ENCODE results near the gene DGCR2.

DGCR2 gene

DNA sequence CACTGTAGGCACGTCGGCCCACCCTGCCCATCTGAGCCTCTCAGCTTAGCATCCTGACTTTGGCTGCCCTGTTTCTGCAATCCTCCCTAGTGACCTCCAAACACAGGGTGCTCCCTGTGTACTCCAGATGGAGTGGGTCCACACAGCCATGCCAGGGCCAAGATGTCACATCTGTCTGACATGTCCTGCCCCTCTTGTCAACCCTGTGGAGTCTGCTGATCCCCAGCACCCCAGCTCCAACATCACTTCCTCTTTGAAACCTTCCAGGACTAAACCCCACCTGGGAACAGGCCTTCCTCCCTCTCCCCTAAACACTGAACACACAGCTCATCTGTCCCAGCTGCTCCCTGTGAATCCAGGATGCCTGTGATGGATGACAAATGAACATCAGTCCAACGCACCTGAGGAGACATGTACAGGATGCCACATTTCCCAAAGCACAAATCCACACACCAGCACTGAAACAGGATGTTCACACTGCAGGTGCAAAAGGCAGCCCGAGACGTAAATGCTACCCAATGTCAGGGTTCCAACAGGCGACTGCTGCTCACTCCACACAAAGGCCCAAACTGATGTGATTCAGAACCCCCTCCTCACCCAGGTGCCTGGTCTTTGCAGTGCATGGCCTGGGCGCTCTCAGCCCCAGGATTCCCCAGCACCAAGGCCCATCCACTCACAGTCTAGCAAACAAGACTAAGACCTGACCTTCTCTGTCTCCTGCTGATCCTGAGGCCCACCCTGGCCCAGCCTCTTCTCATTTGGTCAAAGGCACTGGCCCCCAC is 6.9 kb upstream of the DGCR2 start:
- peak overlapping the region; percentile 54 for H3K27ac ChIP-seq
- no peak for DNase-seq (ENCODE audit: low read depth, low spot score)

DNA sequence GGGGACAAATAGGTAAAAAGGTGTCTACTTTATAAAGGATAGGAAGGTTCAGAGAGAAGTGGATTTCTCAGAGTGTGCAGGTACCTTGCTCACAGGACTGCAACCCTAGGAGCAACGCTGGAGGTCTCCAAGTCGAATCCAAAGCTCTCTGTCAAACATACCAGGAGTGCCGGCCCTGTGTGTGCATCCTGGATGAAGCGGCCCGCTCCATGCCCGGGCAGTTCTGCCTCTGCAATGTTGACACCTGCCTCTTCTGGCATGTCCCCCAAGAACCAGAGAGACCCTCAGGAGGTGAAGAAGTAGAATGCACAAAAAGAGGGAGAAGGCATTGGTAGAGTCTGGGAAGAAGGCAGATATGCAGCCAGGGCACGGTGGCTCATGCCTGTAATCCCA is 5.8 kb upstream of the DGCR2 start:
- no peak for DNase-seq (ENCODE audit: low read depth, low spot score)
- no peak overlapping the region for H3K27ac ChIP-seq

DNA sequence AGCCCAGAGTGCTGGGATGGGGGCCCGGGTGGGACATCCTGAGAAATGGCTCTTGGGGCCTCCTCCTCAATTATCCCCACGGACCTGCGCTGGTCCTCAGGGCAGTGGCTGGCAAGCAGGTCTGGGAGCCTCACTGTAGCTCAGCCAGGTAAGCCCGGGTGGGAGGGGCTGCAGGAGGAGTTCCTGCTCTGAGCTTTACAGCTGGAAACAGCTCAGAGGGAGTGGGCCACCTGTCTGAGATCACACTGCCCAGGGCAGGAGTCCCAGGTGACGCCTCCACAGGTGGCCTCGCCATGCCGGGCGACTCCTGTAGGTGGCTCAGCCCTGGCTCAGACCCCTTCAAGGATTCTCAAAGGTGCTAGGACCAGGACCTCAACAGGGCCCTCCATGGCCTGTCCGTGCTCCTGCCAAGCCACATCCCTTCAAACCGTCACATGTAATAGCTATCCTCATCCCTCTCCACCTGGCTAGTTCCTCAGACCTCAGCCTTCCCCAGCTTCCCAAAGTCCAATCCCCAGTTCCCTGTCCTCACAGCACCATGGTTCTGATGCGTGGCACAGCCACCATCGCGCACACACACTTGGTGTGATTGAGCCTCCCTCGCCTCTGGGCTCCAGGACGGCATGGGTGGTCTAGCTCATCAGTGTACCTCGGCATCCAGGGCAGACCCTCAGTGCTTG is 5.3 kb upstream of the DGCR2 start:
- no peak overlapping the region for H3K27ac ChIP-seq
- no peak for DNase-seq (ENCODE audit: low read depth, low spot score)

DNA sequence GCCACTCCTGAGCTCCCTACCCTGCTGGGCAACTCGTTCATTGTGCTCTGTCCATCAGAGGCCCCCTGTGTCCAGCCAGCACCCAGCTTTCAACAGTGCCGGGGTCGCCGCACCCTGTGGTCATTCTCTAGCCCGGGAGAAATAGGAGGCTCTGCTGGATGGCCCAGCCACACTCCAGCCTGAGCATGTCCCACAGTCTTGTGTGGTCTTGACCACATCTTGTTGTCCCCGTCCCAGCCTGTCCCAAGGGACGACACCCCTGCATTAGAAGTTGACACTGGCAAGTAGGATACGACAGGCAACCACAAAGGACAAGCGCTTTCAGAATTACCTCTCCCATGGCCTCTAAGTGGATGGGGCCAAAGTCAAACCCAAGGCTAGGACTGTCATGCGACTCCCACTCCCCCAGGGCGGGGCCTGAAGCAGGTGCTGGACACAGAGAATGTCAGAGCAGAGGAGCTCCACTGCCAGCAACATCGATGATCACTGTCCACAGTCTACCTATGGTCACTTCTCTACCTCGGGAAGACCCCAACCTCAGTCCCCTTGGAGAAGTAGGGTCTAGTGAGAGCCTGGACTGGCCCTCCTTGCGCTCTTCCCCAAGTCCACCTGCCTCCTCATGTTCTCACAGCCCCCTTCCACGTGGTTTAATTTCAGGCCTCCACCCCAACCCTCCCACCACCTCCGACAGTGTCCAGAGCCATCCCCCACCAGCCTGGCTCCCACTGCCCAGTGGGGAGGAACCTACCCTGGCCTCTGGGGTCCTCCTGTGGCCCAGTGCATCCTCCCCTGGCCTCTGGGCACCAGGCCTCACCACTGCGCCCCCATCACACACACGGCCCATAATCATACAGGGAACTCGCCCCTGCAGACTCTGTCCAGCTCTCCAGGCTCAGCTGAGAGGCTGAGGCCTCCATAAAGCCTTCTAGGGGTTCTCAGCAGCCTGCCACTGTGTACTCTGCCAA is 4.4 kb upstream of the DGCR2 start:
- no peak for DNase-seq (ENCODE audit: low read depth, low spot score)
- no peak overlapping the region for H3K27ac ChIP-seq

DNA sequence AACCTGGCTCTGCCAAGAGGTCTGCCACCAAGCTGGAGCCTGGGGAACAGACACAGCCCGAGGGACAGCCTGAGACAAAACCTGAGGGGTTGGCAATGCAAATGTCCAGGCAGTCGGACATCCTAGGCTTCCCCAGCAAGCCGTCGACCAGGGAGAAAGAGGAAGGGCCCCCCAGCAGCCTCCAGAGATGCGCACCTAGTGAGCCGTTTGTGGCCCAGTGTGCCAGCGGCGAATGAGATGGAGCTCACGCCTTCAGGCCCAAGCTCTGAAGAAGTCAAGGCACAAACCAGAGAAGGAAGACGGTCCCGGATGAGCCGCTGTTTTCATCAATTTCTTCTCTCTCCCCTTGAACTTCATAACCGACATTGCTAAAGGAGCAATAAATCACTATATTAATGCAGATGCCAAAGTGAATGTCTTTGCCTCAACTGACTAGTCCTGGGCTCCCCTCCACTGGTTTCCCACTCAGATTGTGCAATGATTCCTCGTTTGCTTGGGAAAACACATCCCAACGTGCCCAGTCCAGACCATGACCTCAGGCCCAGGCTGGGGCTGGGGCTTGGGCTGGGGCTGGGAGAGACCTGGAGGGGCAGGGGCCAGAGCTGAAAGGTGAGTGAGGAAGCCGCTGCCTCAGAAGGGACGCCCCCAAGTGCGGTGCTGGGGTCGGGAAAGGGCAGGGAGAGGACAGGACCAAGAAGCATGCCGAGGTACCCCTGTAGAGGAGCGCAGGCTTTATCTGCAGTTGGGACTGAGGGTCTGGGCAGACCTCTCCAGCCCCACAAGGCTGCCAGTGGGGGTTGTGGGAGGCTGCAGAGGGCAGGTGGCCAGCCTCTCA is 3.5 kb upstream of the DGCR2 start:
- DNase-seq (ENCODE audit: low read depth, low spot score): no peak
- no peak overlapping the region for H3K27ac ChIP-seq

DNA sequence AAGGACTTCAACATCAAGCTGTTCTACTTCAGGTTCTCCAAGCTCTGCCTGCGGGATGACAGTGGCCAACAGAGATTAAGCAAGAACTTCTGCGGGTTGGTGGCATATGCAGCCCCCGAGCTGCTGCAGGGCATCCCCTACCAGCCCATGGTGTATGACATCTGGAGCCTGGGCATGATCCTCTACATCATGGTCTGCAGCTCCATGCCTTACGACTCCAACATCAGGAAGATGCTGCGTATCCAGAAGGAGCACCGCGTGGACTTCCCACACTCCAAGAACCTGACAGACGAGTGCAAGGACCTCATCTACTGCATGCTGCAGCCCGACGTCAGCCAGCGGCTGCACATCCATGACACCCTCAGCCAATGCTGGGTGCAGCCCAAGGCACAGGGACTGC is 2.8 kb upstream of the DGCR2 start:
- no peak for DNase-seq (ENCODE audit: low read depth, low spot score)
- H3K27ac ChIP-seq: no peak overlapping the region

DNA sequence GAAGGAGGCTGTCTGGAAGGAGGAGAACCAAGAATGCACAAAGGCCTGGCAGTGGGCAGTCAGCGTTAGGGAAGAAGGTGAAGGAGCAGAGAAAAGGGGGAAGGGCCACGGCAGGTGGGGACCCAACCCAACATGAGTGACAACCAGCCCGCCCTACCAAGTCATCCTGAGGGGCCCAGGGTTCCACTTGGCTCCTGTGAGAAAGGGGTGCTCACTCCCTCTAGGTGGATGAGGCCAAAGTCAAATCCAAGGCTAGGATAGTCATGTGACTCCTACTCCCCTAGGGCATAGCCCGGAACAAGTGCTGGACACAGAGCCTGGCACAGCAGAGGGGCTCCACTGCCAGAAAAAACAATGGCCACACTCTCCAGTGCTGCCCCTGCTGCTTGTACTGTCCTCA is 2.2 kb upstream of the DGCR2 start:
- no peak overlapping the region for H3K27ac ChIP-seq
- DNase-seq (ENCODE audit: low read depth, low spot score): no peak

DNA sequence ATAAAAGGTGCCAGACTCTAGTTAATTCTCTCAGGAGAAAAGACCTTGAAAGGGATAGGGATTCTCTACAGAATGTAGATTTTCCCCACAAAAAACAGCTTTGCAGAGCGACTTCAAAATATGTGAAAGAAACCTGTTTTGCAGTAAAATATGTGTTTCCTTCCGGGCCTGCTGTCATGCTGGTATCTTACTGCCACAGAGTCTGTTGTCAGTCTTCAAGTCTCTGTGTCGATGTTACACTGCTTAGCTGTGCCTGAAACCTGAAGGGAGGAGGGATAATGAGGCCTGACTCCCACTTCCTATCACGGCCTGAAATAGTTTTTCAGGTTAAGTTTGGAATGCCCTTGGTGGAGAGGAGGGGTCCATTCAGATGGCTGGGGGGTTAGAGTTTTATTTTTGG is 1.7 kb upstream of the DGCR2 start:
- no peak overlapping the region for H3K27ac ChIP-seq
- no peak for DNase-seq (ENCODE audit: low read depth, low spot score)

DNA sequence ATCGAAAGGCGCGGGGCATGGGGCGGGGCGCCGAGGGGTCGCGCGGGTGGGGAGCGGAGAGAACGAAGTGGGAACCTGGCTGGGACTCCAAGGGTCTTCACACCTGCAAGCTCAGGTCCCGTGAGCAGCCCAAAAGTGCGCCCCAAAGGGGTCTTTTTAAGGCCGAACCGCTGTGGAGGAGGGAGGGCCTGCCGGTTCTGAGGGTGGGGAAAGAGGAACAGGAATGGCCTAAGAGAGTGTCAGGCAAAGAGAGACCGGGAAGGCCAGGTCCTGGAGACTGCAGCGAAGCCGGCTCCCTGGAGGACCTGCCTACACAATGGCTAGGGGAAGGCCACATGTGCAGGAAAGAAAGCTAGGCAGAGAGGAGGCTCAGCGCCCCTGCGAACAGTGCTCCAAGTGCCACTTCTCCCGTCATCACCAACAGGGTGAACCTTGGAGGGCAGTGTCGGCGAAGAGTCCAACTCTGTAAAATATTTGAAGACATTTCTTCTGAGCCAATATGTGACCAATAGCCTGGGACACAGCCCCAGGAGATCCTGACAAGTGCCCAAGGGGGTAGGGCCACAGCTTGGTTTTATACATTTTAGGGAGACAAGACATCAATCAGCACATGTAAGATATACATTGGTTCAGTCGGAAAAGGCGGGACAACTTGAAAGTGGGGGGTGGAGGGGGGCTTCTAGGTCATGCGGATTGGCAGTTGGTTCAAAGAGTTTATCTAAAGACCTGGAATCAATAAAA is 710 bp upstream of the DGCR2 start:
- no peak overlapping the region for H3K27ac ChIP-seq
- DNase-seq (ENCODE audit: low read depth, low spot score): no peak

DNA sequence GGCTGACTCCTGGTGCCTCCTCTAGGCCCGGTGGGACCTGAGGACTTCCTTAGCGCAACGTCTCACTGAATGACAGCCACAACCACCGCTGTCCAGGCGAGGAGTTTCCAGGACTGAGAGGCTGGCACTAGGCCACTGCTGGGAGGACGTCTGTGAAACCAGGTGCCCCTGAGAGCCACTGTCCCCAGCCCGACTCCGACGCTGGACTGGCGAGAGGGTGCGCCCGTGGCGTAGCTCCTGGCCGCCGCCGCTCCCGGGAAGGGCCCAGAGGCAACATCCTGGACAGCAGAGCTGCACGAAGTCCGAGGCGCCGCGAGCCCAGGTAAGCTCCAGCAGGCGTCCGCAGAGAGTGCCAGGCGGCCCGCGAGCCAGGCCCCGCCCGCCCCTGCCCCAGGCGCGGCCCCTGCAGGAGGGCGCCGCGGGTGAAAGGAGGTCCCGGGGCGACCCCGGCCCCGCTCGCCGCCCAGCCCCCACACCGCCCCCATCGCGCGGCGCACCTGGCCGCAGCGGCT is 525 bp downstream of the DGCR2 start:
- H3K27ac ChIP-seq: peak overlapping the region; percentile 81
- no peak for DNase-seq (ENCODE audit: low read depth, low spot score)

DNA sequence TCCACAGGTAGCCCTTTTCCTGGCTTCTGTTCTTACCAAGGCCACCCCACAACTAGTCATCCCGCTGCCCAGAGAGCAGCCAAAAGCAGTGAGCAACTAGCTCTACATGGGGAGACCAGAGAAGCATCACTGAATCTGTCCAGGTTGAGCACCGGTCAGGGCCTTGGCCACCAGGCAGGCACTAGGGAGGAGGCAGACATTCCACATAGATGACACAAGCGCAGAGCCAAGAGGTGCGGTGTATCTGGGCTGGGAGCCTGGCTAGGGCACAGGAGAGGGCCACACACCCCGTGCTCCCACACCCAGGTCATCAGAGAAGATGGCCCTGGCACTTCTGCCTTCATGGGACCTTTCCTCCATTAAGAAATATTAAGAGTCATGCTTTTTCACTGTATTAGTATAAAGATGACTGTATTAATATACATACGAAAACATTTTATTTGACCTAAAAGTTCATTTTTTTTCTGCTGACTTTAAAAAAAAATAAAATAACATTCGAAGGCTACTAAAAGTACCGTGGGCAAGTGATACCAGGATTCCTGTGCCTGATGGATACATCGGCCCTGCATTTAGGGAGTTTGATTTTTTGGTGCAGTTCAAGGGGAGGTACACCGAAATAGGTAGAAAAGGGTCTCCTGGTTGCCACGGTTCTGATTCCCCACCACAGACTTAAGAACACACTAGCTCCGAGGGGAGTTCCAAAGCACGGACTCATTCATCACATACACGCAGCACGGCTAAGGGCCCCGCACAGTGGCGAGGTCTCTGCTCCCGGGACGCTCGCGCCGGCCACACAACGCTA is 1.2 kb downstream of the DGCR2 start:
- no peak for DNase-seq (ENCODE audit: low read depth, low spot score)
- H3K27ac ChIP-seq: peak overlapping the region; percentile 81

DNA sequence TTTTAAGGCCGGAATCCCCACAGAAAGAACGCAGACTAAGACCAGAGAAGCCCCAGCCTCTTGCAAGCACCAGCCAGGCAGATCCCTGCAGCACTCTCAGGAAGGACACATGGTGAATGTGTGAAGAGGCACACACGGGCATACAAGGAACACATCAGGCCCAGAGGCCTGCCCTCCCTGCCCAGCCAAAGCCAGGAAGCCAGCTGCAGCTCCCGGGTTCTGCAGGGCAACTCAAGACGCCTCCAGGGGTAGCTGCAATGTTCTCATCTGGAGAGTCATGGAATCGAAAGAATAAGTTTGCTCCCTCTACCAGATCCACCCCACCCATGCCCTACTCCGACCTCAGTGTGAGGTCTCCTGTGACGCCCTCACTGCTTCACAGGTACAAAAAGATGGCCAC is 2.3 kb downstream of the DGCR2 start:
- DNase-seq (ENCODE audit: low read depth, low spot score): no peak
- H3K27ac ChIP-seq: peak overlapping the region; percentile 81

DNA sequence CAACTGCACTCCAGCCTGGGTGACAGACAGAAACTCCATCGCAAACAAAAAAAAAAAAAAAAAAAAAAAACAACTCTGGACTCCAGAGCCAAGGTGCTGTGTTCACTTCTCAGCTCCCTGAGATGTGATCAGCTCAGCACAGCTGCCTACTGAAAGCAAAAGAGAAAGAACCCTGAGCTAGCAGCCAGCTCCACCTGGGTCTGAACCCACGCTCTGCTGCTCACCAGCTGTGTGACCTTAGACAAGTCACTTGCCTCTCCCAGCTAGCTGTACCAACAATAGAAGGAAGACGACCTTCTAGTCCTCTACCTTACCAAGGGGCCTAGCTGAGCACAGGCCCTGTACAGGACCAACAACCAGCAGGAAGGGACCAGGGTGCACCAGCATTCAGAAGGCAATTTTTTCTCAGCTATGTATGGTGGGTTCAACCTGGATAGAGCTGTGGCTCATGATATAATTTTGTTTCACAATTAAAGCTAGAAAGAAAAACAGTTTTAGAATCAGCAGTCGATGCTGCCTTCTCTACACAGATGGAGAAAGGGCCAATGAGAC is 3.8 kb downstream of the DGCR2 start:
- no peak overlapping the region for H3K27ac ChIP-seq
- DNase-seq (ENCODE audit: low read depth, low spot score): no peak

DNA sequence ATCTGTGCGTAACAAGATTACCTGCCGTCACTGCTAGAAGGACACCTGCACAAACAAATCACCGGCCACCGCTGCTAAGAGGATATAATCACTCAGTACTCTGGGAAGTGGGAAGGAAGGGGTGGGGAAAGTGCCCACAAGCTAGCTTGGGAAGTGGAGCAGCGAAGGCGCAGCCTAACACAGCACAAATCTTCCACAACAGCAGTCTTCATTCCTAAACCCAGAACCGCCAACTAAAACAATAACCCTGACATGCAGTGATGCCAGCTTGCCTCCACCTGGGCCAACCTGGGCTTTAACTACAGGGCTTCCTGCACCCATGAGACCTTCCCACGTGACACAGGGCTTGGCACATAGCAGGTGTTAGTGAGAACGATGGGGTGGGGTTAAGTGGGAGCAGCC is 5.1 kb downstream of the DGCR2 start:
- no peak overlapping the region for H3K27ac ChIP-seq
- DNase-seq (ENCODE audit: low read depth, low spot score): no peak

DNA sequence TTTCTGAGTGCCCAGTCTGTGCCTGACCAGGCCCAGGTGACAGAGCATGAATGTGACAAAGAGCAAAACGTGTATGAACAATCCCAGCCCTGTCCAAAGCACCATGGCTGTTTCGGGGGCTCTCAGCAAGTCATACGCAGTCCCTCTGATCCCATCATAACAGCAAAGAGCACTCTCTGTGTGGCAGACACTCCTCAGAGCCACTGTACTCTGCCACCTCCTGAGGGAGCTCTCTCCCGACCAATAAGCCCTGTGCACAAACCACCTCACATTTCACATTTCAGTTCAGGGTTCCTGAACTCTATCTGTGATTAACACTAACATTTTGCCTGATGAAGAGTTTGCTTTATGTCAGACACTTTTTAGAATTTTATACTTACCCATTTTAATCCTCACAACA is 6.6 kb downstream of the DGCR2 start:
- H3K27ac ChIP-seq: no peak overlapping the region
- no peak for DNase-seq (ENCODE audit: low read depth, low spot score)

DNA sequence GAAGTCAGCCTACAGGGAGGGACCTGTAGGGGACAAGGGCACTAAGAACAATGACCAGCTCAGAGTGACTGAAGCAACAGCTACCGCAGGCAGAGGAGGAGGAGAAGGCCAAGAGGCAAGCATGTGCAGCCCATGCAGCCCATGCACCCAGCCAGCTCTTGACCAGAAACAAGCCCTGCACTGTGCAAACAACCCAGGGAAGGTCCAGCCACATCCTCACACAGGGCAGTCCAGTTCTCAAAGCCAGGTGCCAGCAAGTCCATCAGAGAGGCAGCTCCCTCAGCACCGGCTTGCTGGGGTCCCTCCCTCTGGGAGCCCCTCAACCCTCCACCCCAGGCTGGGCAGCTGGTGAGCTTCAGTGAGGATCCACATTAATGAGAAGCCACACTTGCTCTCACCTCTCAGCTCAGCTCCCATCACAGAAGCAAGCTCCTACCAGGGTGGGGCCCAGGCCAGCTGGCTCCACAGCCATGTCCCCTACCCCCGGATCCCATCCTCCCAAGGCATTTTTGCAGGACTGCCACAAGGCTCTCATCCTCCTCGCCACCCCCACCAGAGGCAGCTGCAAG is 7.1 kb downstream of the DGCR2 start:
- no peak for DNase-seq (ENCODE audit: low read depth, low spot score)
- H3K27ac ChIP-seq: no peak overlapping the region

DNA sequence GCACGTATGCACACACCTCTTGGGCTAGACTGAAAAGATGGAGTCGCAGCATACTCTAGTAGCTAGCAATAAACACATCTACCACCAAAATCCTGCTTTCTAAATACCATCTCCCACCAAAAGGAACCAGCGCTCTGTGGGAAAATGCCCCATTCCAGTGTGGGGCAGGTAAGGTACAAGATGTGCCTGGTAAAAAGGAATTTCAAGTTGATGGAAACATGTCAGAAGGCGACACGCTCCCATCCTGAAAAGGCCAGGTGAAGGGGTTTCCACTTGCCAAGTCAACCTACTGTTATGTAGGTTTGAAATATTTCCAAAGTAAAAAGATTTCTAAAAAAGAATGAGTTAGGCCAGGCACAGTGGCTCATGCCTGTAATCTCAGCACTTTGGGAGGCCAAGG is 8.8 kb downstream of the DGCR2 start:
- DNase-seq (ENCODE audit: low read depth, low spot score): no peak

DNA sequence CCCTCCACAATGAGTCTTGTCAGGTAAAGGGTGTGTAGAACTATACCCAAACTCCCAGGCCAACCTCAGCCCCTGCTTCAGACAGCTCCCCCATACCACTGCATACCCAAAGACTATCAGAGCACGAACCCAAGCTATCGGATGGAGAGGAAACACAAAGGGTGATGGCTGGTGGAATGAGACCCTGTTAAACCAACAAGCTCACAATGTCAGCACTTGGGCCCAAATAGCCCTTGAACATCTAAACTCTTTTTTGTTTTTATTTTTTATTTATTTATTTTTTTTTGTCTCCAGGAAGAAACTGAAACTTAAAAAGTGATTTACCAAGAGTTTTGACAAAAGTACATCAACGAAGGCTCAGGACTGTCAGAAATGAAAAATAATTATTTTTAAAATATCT is 10.6 kb downstream of the DGCR2 start:
- DNase-seq (ENCODE audit: low read depth, low spot score): no peak
- H3K27ac ChIP-seq: peak overlapping the region; percentile 89

More for the DNA sequence above, 8.8 kb downstream of the DGCR2 start:
- H3K27ac ChIP-seq: no peak overlapping the region

Measured in epithelial cell of prostate (primary cell).